ENCODE results near the gene TBATA. TPM values are rescaled to one million over a fixed set of nuclear protein-coding genes. Genes with fewer than 3 reads are reported as not detected.
A peak's percentile ranks its signal among the peaks of the same experiment; 100 is the strongest.

The TBATA gene
- total RNA-seq, 1 donor from 2014 or later = not detected

DNA sequence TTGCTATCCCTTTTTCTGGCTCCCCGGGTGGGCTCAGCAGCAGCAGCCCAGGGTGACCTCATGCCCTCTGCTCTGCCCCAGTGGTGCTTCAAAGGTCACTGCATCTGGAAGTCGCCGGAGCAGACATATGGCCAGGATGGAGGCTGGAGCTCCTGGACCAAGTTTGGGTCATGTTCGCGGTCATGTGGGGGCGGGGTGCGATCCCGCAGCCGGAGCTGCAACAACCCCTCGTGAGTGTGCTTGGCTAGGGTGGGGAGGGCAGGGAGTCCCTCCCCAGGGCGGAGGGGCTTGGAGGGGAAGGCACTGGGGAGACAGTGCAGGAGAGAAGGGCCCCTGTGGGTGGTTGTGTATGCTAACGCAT is 46.4 kb downstream of the TBATA start:
- no peak overlapping the region for H3K4me3 Mint-ChIP-seq (ENCODE audit: low read depth)
- TF ChIP-seq, protein P1, sequence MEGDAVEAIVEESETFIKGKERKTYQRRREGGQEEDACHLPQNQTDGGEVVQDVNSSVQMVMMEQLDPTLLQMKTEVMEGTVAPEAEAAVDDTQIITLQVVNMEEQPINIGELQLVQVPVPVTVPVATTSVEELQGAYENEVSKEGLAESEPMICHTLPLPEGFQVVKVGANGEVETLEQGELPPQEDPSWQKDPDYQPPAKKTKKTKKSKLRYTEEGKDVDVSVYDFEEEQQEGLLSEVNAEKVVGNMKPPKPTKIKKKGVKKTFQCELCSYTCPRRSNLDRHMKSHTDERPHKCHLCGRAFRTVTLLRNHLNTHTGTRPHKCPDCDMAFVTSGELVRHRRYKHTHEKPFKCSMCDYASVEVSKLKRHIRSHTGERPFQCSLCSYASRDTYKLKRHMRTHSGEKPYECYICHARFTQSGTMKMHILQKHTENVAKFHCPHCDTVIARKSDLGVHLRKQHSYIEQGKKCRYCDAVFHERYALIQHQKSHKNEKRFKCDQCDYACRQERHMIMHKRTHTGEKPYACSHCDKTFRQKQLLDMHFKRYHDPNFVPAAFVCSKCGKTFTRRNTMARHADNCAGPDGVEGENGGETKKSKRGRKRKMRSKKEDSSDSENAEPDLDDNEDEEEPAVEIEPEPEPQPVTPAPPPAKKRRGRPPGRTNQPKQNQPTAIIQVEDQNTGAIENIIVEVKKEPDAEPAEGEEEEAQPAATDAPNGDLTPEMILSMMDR (IDR thresholded peaks at IDR 0.05; ENCODE audit: unreplicated experiment) = no peak
- H3K27ac Mint-ChIP-seq = no peak overlapping the region
- H3K36me3 Mint-ChIP-seq (ENCODE audit: insufficient read depth) = no peaks in the 10 kb centered on the region
- H3K4me1 Mint-ChIP-seq (ENCODE audit: low read depth) = no peaks in the 10 kb centered on the region
- no peaks in the 10 kb centered on the region for H3K9me3 Mint-ChIP-seq (ENCODE audit: low read depth)
- no peak for DNase-seq (ENCODE audit: low spot score, unreplicated experiment)
- peaks cover 3% of the 10 kb centered on the region for H3K27me3 Mint-ChIP-seq

GRCh38 chr10:70738006-70738760 is 47.0 kb downstream of the TBATA start:
- H3K9me3 Mint-ChIP-seq (ENCODE audit: low read depth) = no peaks in the 10 kb centered on the region
- no peaks in the 10 kb centered on the region for H3K4me1 Mint-ChIP-seq (ENCODE audit: low read depth)
- H3K27me3 Mint-ChIP-seq = peaks cover 3% of the 10 kb centered on the region
- TF ChIP-seq, protein P1 (IDR thresholded peaks at IDR 0.05; ENCODE audit: unreplicated experiment) = peak; percentile 16
- no peak for DNase-seq (ENCODE audit: low spot score, unreplicated experiment)
- H3K27ac Mint-ChIP-seq = no peak overlapping the region
- no peak overlapping the region for H3K4me3 Mint-ChIP-seq (ENCODE audit: low read depth)
- no peaks in the 10 kb centered on the region for H3K36me3 Mint-ChIP-seq (ENCODE audit: insufficient read depth)

DNA sequence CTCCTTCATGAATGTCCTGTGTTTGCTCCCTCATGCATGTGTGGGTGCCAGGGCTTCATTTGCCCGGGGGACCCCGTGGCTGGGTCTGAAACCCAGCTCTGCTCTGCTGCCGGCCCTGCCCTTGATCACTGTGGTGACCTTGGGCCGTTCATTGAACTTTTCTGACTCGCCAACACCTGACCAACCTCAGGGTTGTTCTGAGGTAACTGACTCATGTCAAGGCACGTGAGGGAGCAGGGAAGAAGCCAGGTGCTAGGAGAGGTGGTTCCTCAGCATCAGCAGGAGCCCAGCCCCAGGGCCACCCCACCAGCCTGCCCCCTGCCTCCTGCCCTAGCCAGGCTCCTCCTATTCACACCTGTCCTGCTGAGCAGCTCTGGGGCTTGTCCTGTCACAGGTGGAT is 47.9 kb downstream of the TBATA start:
- Mint-ChIP-seq H3K27me3 (peaks cover 3% of the 10 kb centered on the region), H3K4me1 (ENCODE audit: low read depth) (no peaks in the 10 kb centered on the region), H3K9me3 (ENCODE audit: low read depth) (no peaks in the 10 kb centered on the region), H3K4me3 (ENCODE audit: low read depth) (no peak overlapping the region), H3K27ac (no peak overlapping the region), H3K36me3 (ENCODE audit: insufficient read depth) (no peaks in the 10 kb centered on the region)
- TF ChIP-seq, protein P1 (IDR thresholded peaks at IDR 0.05; ENCODE audit: unreplicated experiment) = no peak
- no peak for DNase-seq (ENCODE audit: low spot score, unreplicated experiment)

DNA sequence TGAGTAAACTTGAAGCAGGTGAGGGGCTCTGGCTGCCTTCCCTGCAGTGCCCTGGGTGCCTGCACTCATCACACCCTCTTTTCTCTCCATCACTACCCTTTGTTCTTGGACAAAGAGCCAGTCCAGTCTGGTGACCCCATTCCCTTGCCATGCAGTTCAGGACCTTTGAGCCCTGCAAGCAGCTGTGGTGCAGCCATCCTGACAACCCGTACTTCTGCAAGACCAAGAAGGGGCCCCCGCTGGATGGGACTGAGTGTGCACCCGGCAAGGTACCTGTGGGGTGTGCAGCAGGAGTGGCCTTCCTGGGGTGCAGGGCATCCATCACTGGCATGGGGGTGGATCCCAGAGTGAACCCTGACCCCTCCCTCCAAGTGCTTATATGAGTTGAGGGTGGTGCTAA is 48.7 kb downstream of the TBATA start:
- no peaks in the 10 kb centered on the region for H3K4me1 Mint-ChIP-seq (ENCODE audit: low read depth)
- no peak overlapping the region for H3K4me3 Mint-ChIP-seq (ENCODE audit: low read depth)
- peaks cover 3% of the 10 kb centered on the region for H3K27me3 Mint-ChIP-seq

DNA sequence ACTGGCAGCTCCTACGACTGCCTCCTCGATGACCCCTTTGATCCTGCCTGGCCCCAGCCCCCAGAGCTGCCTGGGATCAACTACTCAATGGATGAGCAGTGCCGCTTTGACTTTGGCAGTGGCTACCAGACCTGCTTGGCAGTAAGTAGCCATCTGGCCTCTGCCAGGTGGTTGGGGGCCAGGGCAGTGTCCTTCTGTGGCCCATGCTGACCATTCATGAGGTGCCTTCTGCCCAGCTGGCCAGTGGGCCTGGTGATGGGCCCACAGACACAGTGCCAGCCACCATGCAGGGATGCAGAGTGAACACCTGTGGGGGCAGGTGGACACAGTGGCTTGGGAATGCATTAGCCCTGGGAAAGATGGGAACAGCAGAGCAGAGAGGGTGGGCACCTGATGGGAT is 50.0 kb downstream of the TBATA start:
- H3K4me1 Mint-ChIP-seq (ENCODE audit: low read depth) = no peaks in the 10 kb centered on the region
- no peak for DNase-seq (ENCODE audit: low spot score, unreplicated experiment)
- peaks cover 3% of the 10 kb centered on the region for H3K27me3 Mint-ChIP-seq
- H3K27ac Mint-ChIP-seq = no peak overlapping the region
- H3K36me3 Mint-ChIP-seq (ENCODE audit: insufficient read depth) = no peaks in the 10 kb centered on the region
- H3K9me3 Mint-ChIP-seq (ENCODE audit: low read depth) = no peaks in the 10 kb centered on the region
- TF ChIP-seq, protein P1 (IDR thresholded peaks at IDR 0.05; ENCODE audit: unreplicated experiment) = no peak
- H3K4me3 Mint-ChIP-seq (ENCODE audit: low read depth) = no peak overlapping the region

More for the DNA sequence above, 48.7 kb downstream of the TBATA start:
- Mint-ChIP-seq H3K27ac (no peak overlapping the region), H3K9me3 (ENCODE audit: low read depth) (no peaks in the 10 kb centered on the region), H3K36me3 (ENCODE audit: insufficient read depth) (no peaks in the 10 kb centered on the region)
- TF ChIP-seq, protein P1 (IDR thresholded peaks at IDR 0.05; ENCODE audit: unreplicated experiment) = no peak
- DNase-seq (ENCODE audit: low spot score, unreplicated experiment) = no peak
